ENCODE results near the gene CCL3. TPM values are rescaled to one million over a fixed set of nuclear protein-coding genes. Genes with fewer than 3 reads are reported as not detected.
"Not testable (repeated sequence)": the region's sequence is repeated elsewhere in the genome, so short reads cannot be mapped to it uniquely, and the experiment has no call there.

Gene CCL3
- total and polyA plus RNA-seq, 2 experiments from 2014 or later = not detected

DNA sequence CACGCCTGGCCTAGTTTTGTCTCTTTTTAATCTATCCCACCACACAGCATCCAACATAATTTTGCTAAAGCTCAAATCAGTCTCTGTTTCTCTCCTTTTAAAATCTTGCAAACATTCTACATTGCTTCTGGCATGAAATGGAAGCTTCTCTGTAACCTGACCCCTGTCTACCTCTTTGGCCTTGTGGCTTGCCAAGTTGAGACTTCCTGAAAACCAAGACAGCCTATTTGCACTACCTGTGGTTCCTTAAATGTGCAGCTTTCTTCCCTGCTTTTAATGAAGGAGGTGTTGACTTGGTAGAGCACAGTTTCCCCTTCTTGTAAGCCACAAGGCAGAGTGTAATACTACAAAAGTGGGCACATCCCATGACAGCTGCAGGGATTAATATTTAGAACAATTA, 6.0 kb upstream of the CCL3 start:
- in situ Hi-C loops (cut with MboI) = no loop called here
- H3K4me2 ChIP-seq (ENCODE audit: unreplicated experiment) = no peak overlapping the region
- 0% methylated on average over 1 of the region's 1 CpG for WGBS, 2 experiments (ENCODE audit: low coverage in 1 of 2, low lambda C conversion rate in 2 of 2, missing lambda C conversion rate in 2 of 2)

DNA sequence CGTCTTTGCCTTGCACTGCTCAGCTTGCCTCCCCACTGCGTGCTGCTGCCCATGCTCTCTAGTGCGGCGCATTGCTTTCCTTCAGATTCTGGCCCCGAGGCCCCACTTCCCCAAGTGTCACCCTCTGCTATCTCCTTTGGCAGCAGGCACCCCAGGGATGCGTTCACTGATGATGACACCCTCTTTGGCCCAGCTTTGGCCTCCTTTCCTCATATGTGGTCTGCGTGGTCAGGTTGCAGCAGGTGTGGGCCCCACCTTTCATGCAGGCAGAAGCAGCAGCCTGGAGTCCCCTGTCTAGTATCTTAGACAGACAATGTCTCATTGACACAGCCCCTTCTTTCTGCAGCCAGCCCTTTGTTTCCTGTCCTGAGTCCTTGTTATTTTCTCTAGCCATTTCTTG, 4.8 kb upstream of the CCL3 start:
- no peaks in the 10 kb centered on the region for H4K20me1 ChIP-seq (ENCODE audit: insufficient read depth)
- no peaks in the 10 kb centered on the region; the same call in 1 of the 2 replicates for H3K27me3 ChIP-seq (replicated peaks; ENCODE audit: insufficient read depth)
- no peak overlapping the region for H3K4me3 ChIP-seq
- H3K36me3 ChIP-seq (ENCODE audit: low read depth) = no peaks in the 10 kb centered on the region
- no peaks in the 10 kb centered on the region for H3K79me2 ChIP-seq (ENCODE audit: insufficient read depth)
- H3F3A ChIP-seq (ENCODE audit: insufficient read depth) = no peaks in the 10 kb centered on the region
- DNase-seq = no peak
- in situ Hi-C loops (cut with MboI) = no loop called here
- WGBS, 2 experiments (ENCODE audit: low coverage in 1 of 2, low lambda C conversion rate in 2 of 2, missing lambda C conversion rate in 2 of 2) = 58 to 67% methylated on average over 6 to 7 of the region's 7 CpGs
- no peak overlapping the region for H3K9ac ChIP-seq
- no peaks in the 10 kb centered on the region for H3K9me3 ChIP-seq (ENCODE audit: low read depth)
- no peak overlapping the region for H3K27ac ChIP-seq
- no peak for TF ChIP-seq EZH2phosphoT487 (IDR thresholded peaks at IDR 0.05; ENCODE audit: insufficient read depth, low read depth)
- no peak overlapping the region for H2AFZ ChIP-seq
- no peaks in the 10 kb centered on the region for H3K4me1 ChIP-seq (ENCODE audit: insufficient read depth)
- H3K9me2 ChIP-seq (ENCODE audit: insufficient read depth) = no peaks in the 10 kb centered on the region; the same call in 1 of the 2 replicates
- H3K4me2 ChIP-seq (ENCODE audit: unreplicated experiment) = no peak overlapping the region

More for the DNA sequence above, 6.0 kb upstream of the CCL3 start:
- Histone ChIP-seq H3K9me2 (ENCODE audit: insufficient read depth) (no peaks in the 10 kb centered on the region; the same call in 1 of the 2 replicates), H3F3A (ENCODE audit: insufficient read depth) (no peaks in the 10 kb centered on the region), H3K27me3 (replicated peaks; ENCODE audit: insufficient read depth) (no peaks in the 10 kb centered on the region; the same call in 1 of the 2 replicates), H3K79me2 (ENCODE audit: insufficient read depth) (no peaks in the 10 kb centered on the region), H3K4me1 (ENCODE audit: insufficient read depth) (no peaks in the 10 kb centered on the region), H3K4me3 (no peak overlapping the region), H3K36me3 (ENCODE audit: low read depth) (no peaks in the 10 kb centered on the region), H4K20me1 (ENCODE audit: insufficient read depth) (no peaks in the 10 kb centered on the region), H3K9me3 (ENCODE audit: low read depth) (no peaks in the 10 kb centered on the region), H2AFZ (no peak overlapping the region), H3K27ac (no peak overlapping the region), H3K9ac (no peak overlapping the region)
- no peak for DNase-seq
- TF ChIP-seq EZH2phosphoT487 (IDR thresholded peaks at IDR 0.05; ENCODE audit: insufficient read depth, low read depth) (no peak), EZH2 (IDR thresholded peaks at IDR 0.05; ENCODE audit: insufficient read depth, poor library complexity, severe bottlenecking) (no peak)

DNA sequence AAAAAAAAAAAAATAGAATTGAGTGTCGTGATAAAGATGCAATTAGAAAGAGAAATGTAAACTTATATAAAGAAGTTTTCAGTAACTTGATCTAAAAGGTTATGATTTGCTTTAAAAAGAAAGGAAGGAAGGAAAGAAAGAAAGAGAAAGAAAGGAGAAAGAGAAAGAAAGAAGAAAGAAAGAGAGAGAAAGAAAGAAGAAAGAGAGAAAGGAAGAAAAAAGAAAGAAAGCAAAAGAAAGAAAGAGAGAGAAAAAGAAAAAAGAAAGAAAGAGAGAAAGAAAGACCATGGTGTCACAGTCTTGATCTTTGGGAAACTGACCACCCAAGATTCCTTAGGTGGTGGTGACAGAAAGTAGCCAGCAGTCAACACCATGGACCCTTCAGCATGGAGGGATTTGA, 4.3 kb upstream of the CCL3 start:
- H3K9ac ChIP-seq = no peak overlapping the region
- no peak overlapping the region for H3K4me3 ChIP-seq
- in situ Hi-C loops (cut with MboI) = no loop called here
- H3K4me2 ChIP-seq (ENCODE audit: unreplicated experiment) = no peak overlapping the region
- no peak overlapping the region for H3K27ac ChIP-seq
- DNase-seq = no peak
- H3K27me3 ChIP-seq (replicated peaks; ENCODE audit: insufficient read depth) = no peaks in the 10 kb centered on the region; the same call in 1 of the 2 replicates
- 36% methylated on average over 1 of the region's 1 CpG for WGBS, 2 experiments (ENCODE audit: low coverage in 1 of 2, low lambda C conversion rate in 2 of 2, missing lambda C conversion rate in 2 of 2)
- no peaks in the 10 kb centered on the region for H3F3A ChIP-seq (ENCODE audit: insufficient read depth)
- no peaks in the 10 kb centered on the region for H3K36me3 ChIP-seq (ENCODE audit: low read depth)
- H3K4me1 ChIP-seq (ENCODE audit: insufficient read depth) = no peaks in the 10 kb centered on the region
- H3K9me2 ChIP-seq (ENCODE audit: insufficient read depth) = no peaks in the 10 kb centered on the region; the same call in 1 of the 2 replicates
- no peaks in the 10 kb centered on the region for H4K20me1 ChIP-seq (ENCODE audit: insufficient read depth)
- no peak overlapping the region for H2AFZ ChIP-seq
- no peaks in the 10 kb centered on the region for H3K9me3 ChIP-seq (ENCODE audit: low read depth)
- TF ChIP-seq EZH2 (IDR thresholded peaks at IDR 0.05; ENCODE audit: insufficient read depth, poor library complexity, severe bottlenecking) (no peak), EZH2phosphoT487 (IDR thresholded peaks at IDR 0.05; ENCODE audit: insufficient read depth, low read depth) (no peak)
- no peaks in the 10 kb centered on the region for H3K79me2 ChIP-seq (ENCODE audit: insufficient read depth)

DNA sequence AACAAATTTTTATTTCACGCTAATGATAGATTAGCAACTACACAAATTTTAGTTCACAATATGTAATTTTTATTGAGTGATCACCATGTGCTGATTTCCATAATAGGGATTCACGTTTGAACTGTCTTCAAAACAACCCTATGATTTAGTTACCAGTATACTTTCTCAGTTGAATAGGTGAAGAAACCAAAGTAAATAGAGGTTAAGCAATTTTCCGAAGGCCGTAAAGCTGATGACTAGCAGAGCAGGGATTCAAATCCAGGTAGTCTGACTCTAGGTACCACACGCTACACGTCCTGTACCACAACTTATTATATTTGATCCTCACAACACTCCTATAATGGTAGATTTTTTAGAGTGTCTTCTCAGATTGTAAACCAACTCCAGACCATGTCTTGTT, 2.8 kb upstream of the CCL3 start:
- H3K4me1 ChIP-seq (ENCODE audit: insufficient read depth); H3K79me2 ChIP-seq (ENCODE audit: insufficient read depth); H4K20me1 ChIP-seq (ENCODE audit: insufficient read depth); H3F3A ChIP-seq (ENCODE audit: insufficient read depth); DNase-seq; H2AFZ ChIP-seq; H3K9me2 ChIP-seq (ENCODE audit: insufficient read depth); H3K27ac ChIP-seq; H3K27me3 ChIP-seq (replicated peaks; ENCODE audit: insufficient read depth); H3K9me3 ChIP-seq (ENCODE audit: low read depth); H3K36me3 ChIP-seq (ENCODE audit: low read depth); in situ Hi-C loops (cut with MboI); H3K9ac ChIP-seq; H3K4me3 ChIP-seq; H3K4me2 ChIP-seq (ENCODE audit: unreplicated experiment): not testable (repeated sequence)
- WGBS, 2 experiments (ENCODE audit: low coverage in 1 of 2, low lambda C conversion rate in 2 of 2, missing lambda C conversion rate in 2 of 2) = 53 to 60% methylated on average over 6 of the region's 6 CpGs

DNA sequence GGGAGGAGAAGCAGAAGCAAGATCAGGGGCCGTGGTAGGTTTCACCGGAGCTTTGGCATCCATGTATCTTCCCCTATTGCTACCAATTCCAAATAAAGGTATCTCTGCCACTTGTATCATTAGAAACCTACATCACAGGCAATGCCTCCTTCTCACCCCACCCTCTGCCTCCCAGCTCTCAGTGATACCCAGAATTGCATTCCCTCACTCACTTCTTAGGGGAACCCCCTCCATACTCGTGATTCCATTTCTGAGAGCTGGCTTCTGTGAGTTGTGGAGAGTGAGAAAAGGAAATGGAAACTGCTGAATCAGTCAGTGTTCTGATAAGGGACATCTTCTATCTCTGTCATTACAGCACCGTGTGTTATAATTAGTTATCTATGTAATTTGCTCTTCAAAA, 2.3 kb upstream of the CCL3 start:
- no peak overlapping the region for H3K27ac ChIP-seq
- H3F3A ChIP-seq (ENCODE audit: insufficient read depth) = no peaks in the 10 kb centered on the region
- H3K36me3 ChIP-seq (ENCODE audit: low read depth) = no peaks in the 10 kb centered on the region
- H3K9ac ChIP-seq = no peak overlapping the region
- no peak overlapping the region for H2AFZ ChIP-seq
- DNase-seq = no peak
- TF ChIP-seq EZH2 (IDR thresholded peaks at IDR 0.05; ENCODE audit: insufficient read depth, poor library complexity, severe bottlenecking) = no peak
- no peak for TF ChIP-seq EZH2phosphoT487 (IDR thresholded peaks at IDR 0.05; ENCODE audit: insufficient read depth, low read depth)
- no peaks in the 10 kb centered on the region for H3K79me2 ChIP-seq (ENCODE audit: insufficient read depth)
- H4K20me1 ChIP-seq (ENCODE audit: insufficient read depth) = no peaks in the 10 kb centered on the region
- H3K9me2 ChIP-seq (ENCODE audit: insufficient read depth) = no peaks in the 10 kb centered on the region; the same call in 1 of the 2 replicates
- no peaks in the 10 kb centered on the region for H3K9me3 ChIP-seq (ENCODE audit: low read depth)
- in situ Hi-C loops (cut with MboI) = no loop called here
- no peaks in the 10 kb centered on the region; the same call in 1 of the 2 replicates for H3K27me3 ChIP-seq (replicated peaks; ENCODE audit: insufficient read depth)
- H3K4me3 ChIP-seq = no peak overlapping the region
- WGBS, 2 experiments (ENCODE audit: low coverage in 1 of 2, low lambda C conversion rate in 2 of 2, missing lambda C conversion rate in 2 of 2) = 27 to 41% methylated on average over 4 of the region's 4 CpGs
- H3K4me1 ChIP-seq (ENCODE audit: insufficient read depth) = no peaks in the 10 kb centered on the region
- H3K4me2 ChIP-seq (ENCODE audit: unreplicated experiment) = no peak overlapping the region
